T-helper 17 cell (primary cell): ENCODE measurements around the gene IRF1. TPM values are rescaled to one million over a fixed set of nuclear protein-coding genes. Genes with fewer than 3 reads are reported as not detected.
"Not testable (repeated sequence)": the region's sequence is repeated elsewhere in the genome, so short reads cannot be mapped to it uniquely, and the experiment has no call there.

Source experiments
- ATAC-seq: fragments of 150-1000 bp; cut with Tn5 transposase; 2 replicates; pipeline ENCODE4 v1.10.0; 2021; ENCODE audit warnings: mild to moderate bottlenecking, moderate library complexity
- DNase-seq, 3 donors: peaks; one replicate each; pipeline versions ENCODE4 v3.0.0 to v3.0.0-alpha.2; 2020 to 2021
- H3K9me3 ChIP-seq: one replicate; pipeline ENCODE4 v1.7.0; 2013; ENCODE audit warnings: low read length, mild to moderate bottlenecking; ENCODE audit not compliant: control insufficient read depth, poor library complexity, severe bottlenecking
- H3K27ac Mint-ChIP-seq: one replicate; pipeline ENCODE4 v1.8.0; 2022; ENCODE audit warnings: mild to moderate bottlenecking, moderate library complexity, mixed read lengths
- H3K27me3 Mint-ChIP-seq: one replicate; pipeline ENCODE4 v1.8.0; 2022; ENCODE audit warnings: mixed read lengths
- H3K36me3 Mint-ChIP-seq: one replicate; pipeline ENCODE4 v1.8.0; 2022; ENCODE audit warnings: low read depth, mixed read lengths
- H3K4me1 Mint-ChIP-seq: one replicate; pipeline ENCODE4 v1.8.0; 2022; ENCODE audit warnings: mild to moderate bottlenecking, mixed read lengths
- H3K4me3 Mint-ChIP-seq: one replicate; pipeline ENCODE4 v1.8.0; 2022; ENCODE audit warnings: mild to moderate bottlenecking, moderate library complexity, mixed read lengths
- total RNA-seq, 4 donors: library from RNA in 2 of 4; stranded (reverse) in 2 of 4; gene quantifications; one replicate each; pipeline ENCODE4 v1.2.3 and lab custom pipeline; 2022 to 2026

IRF1 gene, protein sequence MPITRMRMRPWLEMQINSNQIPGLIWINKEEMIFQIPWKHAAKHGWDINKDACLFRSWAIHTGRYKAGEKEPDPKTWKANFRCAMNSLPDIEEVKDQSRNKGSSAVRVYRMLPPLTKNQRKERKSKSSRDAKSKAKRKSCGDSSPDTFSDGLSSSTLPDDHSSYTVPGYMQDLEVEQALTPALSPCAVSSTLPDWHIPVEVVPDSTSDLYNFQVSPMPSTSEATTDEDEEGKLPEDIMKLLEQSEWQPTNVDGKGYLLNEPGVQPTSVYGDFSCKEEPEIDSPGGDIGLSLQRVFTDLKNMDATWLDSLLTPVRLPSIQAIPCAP
- 100 to 1,000 TPM; 590 to 639 TPM for total RNA-seq
- 315 to 1,930 reads per million in 2 donors for total RNA-seq (lab: John Stamatoyannopoulos, UW)

DNA sequence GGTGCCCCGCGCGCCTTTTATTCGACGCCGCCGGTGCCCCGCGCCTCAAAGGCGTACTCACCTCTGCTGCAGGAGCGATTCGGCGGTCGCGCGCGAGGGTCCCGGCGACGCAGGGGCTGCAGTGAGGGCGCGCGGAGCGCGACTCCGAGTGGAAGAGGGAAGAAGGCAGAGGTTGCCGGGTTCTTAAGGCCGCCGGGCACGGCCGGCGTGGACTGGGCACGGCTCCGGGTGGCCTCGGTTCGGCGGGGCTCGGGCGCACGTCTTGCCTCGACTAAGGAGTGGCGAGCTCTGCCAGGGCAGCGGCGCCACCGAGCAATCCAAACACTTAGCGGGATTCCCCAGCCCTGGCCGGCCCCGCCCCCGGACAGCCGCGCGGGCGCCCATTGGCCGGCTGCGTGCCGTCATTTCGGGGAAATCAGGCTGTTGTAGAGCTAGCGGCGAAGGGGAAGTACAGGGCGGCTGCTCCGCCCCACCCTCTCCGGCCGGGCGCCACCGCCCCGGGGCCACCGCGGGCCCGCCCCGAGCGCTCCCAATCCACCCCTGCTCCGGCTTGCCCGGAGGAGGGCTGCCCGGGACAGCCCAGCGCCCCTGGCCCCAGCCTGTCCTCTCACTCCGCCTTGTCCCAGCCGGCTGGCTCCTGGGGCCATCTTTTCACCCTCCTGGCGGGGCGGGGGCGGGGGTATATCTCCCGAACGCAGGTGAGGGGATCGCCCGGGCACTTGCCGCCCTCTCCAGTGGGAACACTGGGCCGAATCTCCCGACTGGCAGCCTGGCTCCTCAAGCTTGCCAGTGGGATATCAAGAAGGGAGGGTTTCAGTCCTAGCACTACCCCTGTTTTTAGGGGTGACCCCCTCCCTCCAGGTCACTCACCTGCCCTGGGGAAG is at the start of gene IRF1:
IRF1 (minus strand) TSS at position 290 of the 884 bp plus-strand sequence. CDS start 1,295 bp downstream, outside the sequence.
- H3K9me3 ChIP-seq: no peaks in the 10 kb centered on the region
- Mint-ChIP-seq H3K27me3 (no peaks in the 10 kb centered on the region), H3K4me1 (peaks cover 58% of the 10 kb centered on the region), H3K36me3 (peaks cover 13% of the 10 kb centered on the region), H3K27ac (peak within 1 kb of the TSS; percentile 100), H3K4me3 (peak within 1 kb of the TSS; percentile 95)
- ATAC-seq (peak; percentile 84), DNase-seq (peak; percentile 96 to 98 (median 96))

DNA sequence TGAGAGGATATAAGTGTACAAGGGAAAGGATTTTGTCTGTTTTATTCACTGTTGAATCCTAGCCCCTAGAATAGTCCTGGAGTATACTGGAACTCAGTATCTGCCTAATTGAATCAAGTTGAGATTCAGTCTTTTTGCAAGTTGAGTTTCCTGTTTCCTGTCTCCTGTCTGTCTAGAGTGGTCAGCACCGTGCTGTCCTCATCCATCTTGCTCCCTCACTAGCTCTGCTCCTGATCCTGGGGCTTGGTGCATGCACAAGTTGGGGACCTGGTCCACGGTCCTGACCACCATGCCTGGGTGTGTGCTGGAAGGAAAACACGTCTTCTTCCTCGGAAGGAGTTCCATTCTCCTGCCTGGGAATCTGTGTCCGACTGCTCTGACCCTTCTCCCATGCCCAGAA is 49.6 kb upstream of the IRF1 start:
- H3K36me3 Mint-ChIP-seq: peaks cover 2% of the 10 kb centered on the region
- no peak overlapping the region for H3K4me3 Mint-ChIP-seq
- no peak overlapping the region for H3K27ac Mint-ChIP-seq
- peaks cover 9% of the 10 kb centered on the region for H3K4me1 Mint-ChIP-seq
- H3K27me3 Mint-ChIP-seq: peaks cover 22% of the 10 kb centered on the region
- DNase-seq: no peak
- H3K9me3 ChIP-seq: no peaks in the 10 kb centered on the region
- ATAC-seq: no peak

DNA sequence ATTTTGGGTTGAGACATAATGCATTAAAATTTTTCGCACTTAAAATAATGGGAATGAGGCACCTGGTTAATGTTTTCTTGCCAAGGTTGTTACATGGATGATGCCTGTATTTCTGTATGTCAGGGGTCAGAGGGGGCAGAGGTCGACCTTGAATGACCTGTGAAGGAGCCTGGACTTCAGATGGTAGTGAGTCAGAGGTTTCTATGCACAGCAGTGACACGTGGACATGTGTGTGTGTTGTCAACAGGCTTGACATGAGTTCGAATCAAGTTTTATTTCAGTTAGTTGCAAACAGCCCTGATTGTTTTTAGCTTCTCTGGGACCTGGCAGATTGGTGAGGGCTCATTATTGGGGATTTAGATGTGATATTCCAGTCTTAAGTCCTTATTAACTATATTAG is 49.1 kb upstream of the IRF1 start:
- no peaks in the 10 kb centered on the region for H3K9me3 ChIP-seq
- peaks cover 26% of the 10 kb centered on the region for H3K27me3 Mint-ChIP-seq
- H3K4me1 Mint-ChIP-seq: peaks cover 9% of the 10 kb centered on the region

DNA sequence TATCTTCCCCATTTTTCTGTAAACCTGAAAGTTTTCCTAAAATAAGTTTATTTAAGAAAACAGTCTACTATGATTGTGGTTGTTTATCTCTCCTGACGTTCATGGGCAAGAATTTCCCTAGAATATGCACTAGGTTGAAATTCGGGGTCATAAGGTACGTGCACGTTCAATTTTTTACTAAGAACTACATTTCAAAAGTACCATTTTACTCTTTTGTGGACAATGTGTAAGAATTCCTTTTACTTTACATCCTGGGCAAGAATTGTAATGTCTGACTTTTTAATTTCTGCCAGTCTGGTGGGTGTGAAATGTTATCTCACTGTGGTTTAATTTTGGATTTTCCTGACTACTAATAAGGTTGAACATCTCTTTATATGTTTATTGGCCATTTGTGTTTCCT is 40.4 kb upstream of the IRF1 start:
- no peaks in the 10 kb centered on the region for H3K9me3 ChIP-seq
- H3K27ac Mint-ChIP-seq: no peak overlapping the region
- H3K36me3 Mint-ChIP-seq: peaks cover 5% of the 10 kb centered on the region
- DNase-seq (no peak), ATAC-seq (no peak)
- peaks cover 21% of the 10 kb centered on the region for H3K4me1 Mint-ChIP-seq
- H3K4me3 Mint-ChIP-seq: no peak overlapping the region
- peaks cover 36% of the 10 kb centered on the region for H3K27me3 Mint-ChIP-seq

More for the DNA sequence above, 49.1 kb upstream of the IRF1 start:
- Mint-ChIP-seq H3K4me3 (no peak overlapping the region), H3K36me3 (peaks cover 2% of the 10 kb centered on the region), H3K27ac (no peak overlapping the region)
- DNase-seq (no peak), ATAC-seq (no peak)

DNA sequence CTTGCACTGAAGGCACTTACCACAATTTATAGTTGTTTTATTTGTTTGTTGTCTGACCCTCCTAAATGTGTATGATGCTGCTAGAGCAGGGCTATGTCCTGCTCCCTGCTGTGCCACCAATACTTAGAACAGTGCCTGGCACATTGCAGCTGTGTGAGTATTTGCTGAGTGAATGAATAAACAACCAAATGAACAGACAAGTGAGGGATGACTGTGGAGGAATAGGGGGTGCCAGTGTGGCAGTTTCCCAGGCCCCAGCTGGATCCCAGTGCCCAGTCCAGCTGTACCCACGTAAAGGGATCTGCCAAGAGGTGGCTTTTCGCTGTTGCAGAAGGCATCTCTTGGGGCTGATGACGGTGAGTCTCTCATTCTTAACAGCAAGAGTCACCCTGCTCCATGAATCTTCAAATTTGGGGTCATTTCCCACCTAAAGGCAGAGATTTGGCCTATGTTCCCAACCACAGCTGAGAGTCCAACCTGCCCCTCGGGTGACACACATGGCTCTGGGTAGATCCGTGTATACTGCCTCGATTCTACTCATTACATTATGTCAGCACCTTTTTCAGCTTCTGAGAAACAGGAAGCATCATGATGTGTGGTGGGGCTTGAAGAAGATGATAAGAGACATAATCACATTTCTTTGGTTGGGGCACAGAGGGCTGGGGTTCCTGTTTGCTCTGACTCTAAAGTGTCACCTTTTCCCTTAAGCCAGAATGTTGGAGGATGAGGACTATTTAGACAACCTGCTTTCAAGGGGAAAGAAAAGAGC is 38.5 kb upstream of the IRF1 start:
- DNase-seq (no peak), ATAC-seq (peak; percentile 68)
- peaks cover 22% of the 10 kb centered on the region for H3K4me1 Mint-ChIP-seq
- H3K27me3 Mint-ChIP-seq: peaks cover 21% of the 10 kb centered on the region
- no peaks in the 10 kb centered on the region for H3K9me3 ChIP-seq
- H3K4me3 Mint-ChIP-seq: no peak overlapping the region
- H3K27ac Mint-ChIP-seq: peak overlapping the region; percentile 74
- H3K36me3 Mint-ChIP-seq: peaks cover 3% of the 10 kb centered on the region

DNA sequence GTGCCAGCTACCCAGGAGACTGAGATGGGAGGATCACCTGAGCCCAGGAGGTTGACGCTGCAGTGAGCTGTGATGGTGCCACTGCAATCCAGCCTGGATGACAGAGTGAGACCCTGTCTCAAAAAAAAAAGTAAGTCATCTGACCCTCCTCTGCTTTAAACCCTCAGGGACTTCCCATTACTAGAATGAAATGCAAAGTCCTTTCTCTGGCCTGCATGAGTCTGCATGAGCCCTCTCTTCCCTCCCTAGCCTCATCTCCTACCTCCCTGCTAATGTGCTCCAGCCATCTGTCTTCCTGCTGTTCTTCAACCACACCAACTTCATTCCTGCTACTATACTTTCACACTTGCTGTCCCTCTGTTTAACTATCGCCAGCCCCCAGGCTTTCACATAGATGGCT is 37.4 kb upstream of the IRF1 start:
- Mint-ChIP-seq H3K4me3 (no peak overlapping the region), H3K27me3 (peaks cover 21% of the 10 kb centered on the region), H3K4me1 (peaks cover 22% of the 10 kb centered on the region), H3K36me3 (peaks cover 3% of the 10 kb centered on the region), H3K27ac (no peak overlapping the region)
- ATAC-seq (no peak), DNase-seq (no peak)
- no peaks in the 10 kb centered on the region for H3K9me3 ChIP-seq

DNA sequence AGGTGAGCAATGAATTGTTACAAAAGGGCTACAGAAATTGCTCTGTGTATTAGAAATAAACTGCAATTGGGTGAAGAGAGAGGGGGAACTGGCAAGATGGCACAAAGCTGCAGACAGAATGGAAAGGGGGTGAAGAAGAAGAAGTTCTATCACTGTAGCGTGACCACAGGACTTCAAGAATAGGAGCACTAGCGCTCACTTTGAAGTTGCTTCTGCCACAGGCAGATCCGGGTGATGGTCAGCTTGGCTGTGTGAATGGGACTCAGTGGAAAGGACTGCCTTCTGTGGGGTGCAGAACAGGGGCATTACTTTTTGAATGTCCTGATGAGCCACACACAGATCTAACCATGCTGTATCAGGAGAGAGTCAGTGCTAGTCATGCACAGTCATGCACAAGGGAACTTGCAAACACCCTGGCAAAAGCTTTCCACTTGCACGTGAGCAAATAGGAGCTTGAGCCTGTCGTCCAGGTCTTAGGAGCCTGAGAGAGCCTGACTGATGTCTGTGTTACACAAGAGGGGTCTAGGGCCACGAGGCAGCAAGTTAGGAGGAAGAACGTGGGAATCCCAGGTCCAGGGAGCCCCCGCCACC is 36.5 kb upstream of the IRF1 start:
- Mint-ChIP-seq H3K27ac (peak overlapping the region; percentile 79), H3K4me1 (peaks cover 22% of the 10 kb centered on the region), H3K4me3 (peak overlapping the region; percentile 69), H3K36me3 (peaks cover 3% of the 10 kb centered on the region), H3K27me3 (peaks cover 12% of the 10 kb centered on the region)
- H3K9me3 ChIP-seq: no peaks in the 10 kb centered on the region
- DNase-seq: no peak
- ATAC-seq: no peak

DNA sequence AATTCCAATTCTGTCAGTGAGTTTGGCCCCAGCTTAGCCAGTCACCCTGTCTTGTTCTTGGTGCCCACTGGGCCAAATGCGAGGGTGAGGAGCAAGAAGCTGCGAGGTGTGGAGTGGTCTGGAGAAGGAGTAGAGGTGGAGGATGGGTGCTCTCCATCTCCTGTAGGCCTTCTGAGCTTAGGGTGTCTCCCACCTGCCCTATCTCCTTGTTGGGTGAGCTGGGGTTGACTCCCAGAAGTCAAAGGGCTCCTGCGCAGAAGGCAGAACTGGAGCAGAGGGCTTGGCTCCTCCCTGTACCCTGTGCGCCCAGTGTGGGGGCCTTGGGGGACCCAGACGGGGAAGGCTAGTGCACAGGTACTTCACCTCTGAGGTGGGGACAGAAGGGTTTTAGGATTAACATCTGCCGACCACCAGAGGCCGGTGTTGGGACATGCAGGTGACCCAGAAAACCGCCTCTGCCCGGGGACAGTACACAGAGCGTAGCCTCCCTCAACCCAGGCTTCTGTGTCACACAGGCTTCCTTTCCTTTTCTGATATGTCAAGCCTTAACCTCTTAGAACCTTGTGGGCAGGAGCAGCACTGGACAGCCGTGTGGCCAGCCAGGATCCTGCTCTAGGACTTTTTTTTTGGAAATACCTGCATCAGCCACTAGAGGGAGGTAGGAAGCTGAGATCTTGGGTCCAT is 35.9 kb upstream of the IRF1 start:
- ATAC-seq (peak; percentile 76), DNase-seq (peak in 1 of 3 donors; percentile 33)
- peaks cover 21% of the 10 kb centered on the region for H3K4me1 Mint-ChIP-seq
- peaks cover 5% of the 10 kb centered on the region for H3K27me3 Mint-ChIP-seq
- H3K36me3 Mint-ChIP-seq: peaks cover 3% of the 10 kb centered on the region
- H3K4me3 Mint-ChIP-seq: peak overlapping the region; percentile 69
- H3K27ac Mint-ChIP-seq: peak overlapping the region; percentile 79
- peaks cover under 1% of the 10 kb centered on the region for H3K9me3 ChIP-seq

DNA sequence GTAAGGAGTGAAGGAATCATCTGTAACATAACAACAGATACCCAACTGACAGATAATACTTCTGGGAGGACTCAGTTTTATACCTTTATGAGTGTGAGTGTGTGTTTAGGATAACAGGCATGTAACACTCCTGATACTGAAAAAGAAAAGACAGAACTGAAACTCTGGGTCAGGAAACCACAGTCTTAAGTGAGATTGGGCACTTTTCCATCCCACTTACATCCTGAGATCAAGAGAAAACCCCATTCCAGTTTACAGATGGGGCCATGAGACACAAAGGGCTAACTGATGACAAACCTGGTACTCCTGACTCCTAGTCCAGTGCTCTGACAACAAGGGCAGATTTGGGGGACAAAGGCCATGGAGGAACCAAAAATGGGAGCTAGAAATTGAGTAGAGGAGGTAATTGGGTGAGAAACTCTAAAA is 34.7 kb upstream of the IRF1 start:
- peaks cover 3% of the 10 kb centered on the region for H3K36me3 Mint-ChIP-seq

DNA sequence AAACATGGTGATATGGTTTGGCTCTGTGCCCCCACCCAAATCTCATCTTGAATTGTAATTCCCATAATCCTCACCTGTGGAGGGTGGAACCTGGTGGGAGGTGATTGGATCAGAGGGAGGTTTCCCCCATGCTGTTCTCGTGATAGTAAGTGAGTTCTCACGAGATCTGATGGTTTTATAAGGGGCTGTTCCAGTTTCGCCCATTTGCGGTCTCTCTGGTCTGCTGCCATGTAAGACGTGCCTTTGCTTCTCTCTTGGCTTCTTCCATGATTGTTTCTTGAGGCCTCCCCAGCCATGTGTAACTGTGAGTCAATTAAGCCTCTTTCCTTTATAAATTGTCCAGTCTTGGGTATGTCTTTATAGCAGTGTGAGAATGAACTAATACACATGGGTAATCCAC is 34.3 kb upstream of the IRF1 start:
- H3K9me3 ChIP-seq, ATAC-seq, DNase-seq, H3K27me3 Mint-ChIP-seq, H3K36me3 Mint-ChIP-seq, H3K27ac Mint-ChIP-seq, H3K4me3 Mint-ChIP-seq: not testable (repeated sequence)
- H3K4me1 Mint-ChIP-seq: peaks cover 23% of the 10 kb centered on the region

More for the DNA sequence above, 34.7 kb upstream of the IRF1 start:
- Mint-ChIP-seq H3K4me3 (no peak overlapping the region), H3K27me3 (no peaks in the 10 kb centered on the region), H3K27ac (no peak overlapping the region), H3K4me1 (peaks cover 23% of the 10 kb centered on the region)
- peaks cover 2% of the 10 kb centered on the region for H3K9me3 ChIP-seq
- DNase-seq (no peak), ATAC-seq (peak; percentile 24)

DNA sequence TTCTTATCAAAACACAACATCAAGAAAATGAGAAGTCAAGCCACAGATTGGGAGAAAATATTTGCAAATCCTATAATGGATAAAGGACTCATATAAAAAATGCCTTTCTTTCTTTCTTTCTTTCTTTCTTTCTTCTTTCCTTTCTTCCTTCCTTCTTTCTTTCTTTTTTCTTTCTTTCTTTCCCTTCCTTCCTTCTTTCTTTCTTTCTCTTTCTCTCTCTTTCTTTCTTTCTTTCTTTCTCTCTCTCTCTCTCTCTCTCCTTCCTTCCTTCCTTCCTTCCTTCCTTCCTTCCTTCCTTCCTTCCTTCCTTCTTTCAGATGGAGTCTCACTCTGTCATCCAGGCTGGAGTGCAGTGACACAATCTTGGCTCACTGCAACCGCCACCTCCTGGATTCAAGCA is 31.5 kb upstream of the IRF1 start:
- H3K4me3 Mint-ChIP-seq, ATAC-seq, H3K27ac Mint-ChIP-seq, H3K27me3 Mint-ChIP-seq, H3K36me3 Mint-ChIP-seq, DNase-seq, H3K9me3 ChIP-seq: not testable (repeated sequence)
- peaks cover 11% of the 10 kb centered on the region for H3K4me1 Mint-ChIP-seq

DNA sequence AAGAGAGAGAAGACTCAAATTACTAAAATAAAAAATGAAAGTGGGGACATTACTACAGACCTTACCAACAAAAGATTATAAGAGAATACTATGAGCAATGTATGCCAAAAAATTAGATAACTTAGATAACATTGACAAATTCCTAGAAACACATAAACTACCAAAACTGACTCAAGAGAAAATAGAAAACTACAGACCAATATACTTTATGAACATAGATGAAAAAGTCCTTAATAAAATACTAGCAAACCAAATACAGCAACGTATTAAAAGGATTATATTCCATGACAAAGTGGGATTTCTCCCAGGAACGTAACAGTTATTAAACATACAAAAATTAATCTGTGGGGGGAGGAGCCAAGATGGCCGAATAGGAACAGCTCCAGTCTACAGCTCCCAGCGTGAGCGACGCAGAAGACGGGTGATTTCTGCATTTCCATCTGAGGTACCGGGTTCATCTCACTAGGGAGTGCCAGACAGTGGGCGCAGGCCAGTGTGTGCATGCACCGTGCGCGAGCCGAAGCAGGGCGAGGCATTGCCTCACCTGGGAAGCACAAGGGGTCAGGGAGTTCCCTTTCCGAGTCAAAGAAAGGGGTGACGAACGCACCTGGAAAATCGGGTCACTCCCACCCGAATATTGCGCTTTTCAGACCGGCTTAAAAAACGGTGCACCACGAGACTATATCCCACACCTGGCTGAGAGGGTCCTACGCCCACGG is 23.2 kb upstream of the IRF1 start:
- not testable (repeated sequence) for ATAC-seq, H3K36me3 Mint-ChIP-seq, DNase-seq, H3K4me1 Mint-ChIP-seq, H3K27me3 Mint-ChIP-seq, H3K27ac Mint-ChIP-seq, H3K9me3 ChIP-seq, H3K4me3 Mint-ChIP-seq
